Gastrocnemius medialis (tissue), 4 donors: ENCODE data around the gene GNAI1. TPM values are rescaled to one million over a fixed set of nuclear protein-coding genes. Genes with fewer than 3 reads are reported as not detected.

Experiments used
- ATAC-seq, 2 donors: fragments of 150-250 bp; one replicate each; pipeline ENCODE4 v1.9.1; 2016
- DNase-seq, 2 donors: peaks; one replicate each; pipeline ENCODE4 v3.0.0-alpha.2; 2019
- H3K27ac ChIP-seq, 4 donors: fragments of 200-600 bp; sonication (generic); 1 replicate in 1 of 4; 2 replicates in 3 of 4; pipeline ENCODE4 v1.5.1; 2016 to 2018; ENCODE audit warnings: mild to moderate bottlenecking in 2 of 4, moderate library complexity in 1 of 4
- H3K27me3 ChIP-seq, 3 donors: fragments of 200-600 bp; sonication (generic) in 2 of 3; 1 replicate in 1 of 3; 2 replicates in 2 of 3; pipeline versions ENCODE4 v1.5.1 to v1.6.0; 2016 to 2019; ENCODE audit warnings: mild to moderate bottlenecking in 1 of 3, moderate library complexity in 1 of 3
- H3K36me3 ChIP-seq, 2 donors: fragments of 200-600 bp; sonication (generic) in 1 of 2; one replicate each; pipeline ENCODE4 v1.5.1; 2017 to 2018
- H3K4me1 ChIP-seq, 2 donors: fragments of 200-600 bp; sonication (generic) in 1 of 2; one replicate each; pipeline ENCODE4 v1.5.1; 2016 to 2017; ENCODE audit warnings: mild to moderate bottlenecking in 2 of 2
- H3K4me3 ChIP-seq, 4 donors: fragments of 200-600 bp; sonication (generic) in 3 of 4; 1 replicate in 1 of 4; 2 replicates in 3 of 4; pipeline ENCODE4 v1.5.1; 2016 to 2019; ENCODE audit warnings: mild to moderate bottlenecking in 2 of 4
- H3K9me3 ChIP-seq, 3 donors: fragments of 200-600 bp; sonication (generic) in 2 of 3; 1 replicate in 1 of 3; 2 replicates in 2 of 3; pipeline ENCODE4 v1.5.1; 2016 to 2019
- POLR2A ChIP-seq, 2 donors: fragments of 450-650 bp; IDR thresholded peaks; one replicate each; pipeline ENCODE4 v1.6.1; 2017; ENCODE audit warnings: antibody characterized with exemption in 2 of 2, mild to moderate bottlenecking in 2 of 2, moderate library complexity in 2 of 2
- in situ Hi-C, 4 donors: fragments of 200-750 bp; cut with MboI; loops; one replicate each; pipeline versions ENCODE4 v1.15.0 to v1.8.0; 2017; ENCODE audit warnings: low sequenced_read_pairs in 4 of 4
- intact Hi-C: fragments of 100-400 bp; cut with DNase I; formaldehyde crosslinking; loops from one replicate; pipeline ENCODE4 v1.15.1; 2023; ENCODE audit warnings: low total_unique reads
- total RNA-seq, 4 donors: library from RNA; depleted of rRNA; stranded (reverse); fragments of >200 nt; gene quantifications; one replicate each; pipeline versions ENCODE4 v1.1.0 to v1.2.3, GENCODE V29; 2016
- TF ChIP-seq, protein P1 (sequence below), 5 experiments: fragments of 450-650 bp in 3 of 5; fragments of 200-600 bp in 2 of 5; sonication (generic) in 2 of 5; IDR thresholded peaks in 4 of 5; conservative IDR thresholded peaks in 1 of 5; 1 replicate in 4 of 5; 2 replicates in 1 of 5; pipeline ENCODE4 v1.5.1; 2016 to 2019; ENCODE audit warnings: antibody characterized with exemption in 5 of 5, mild to moderate bottlenecking in 3 of 5, moderate library complexity in 3 of 5

The GNAI1 gene
- total RNA-seq, 4 donors from 2014 or later: 6.5 to 13.0 (median 8.3) TPM

GRCh38 chr7:80182630-80183276, 48.1 kb downstream of the GNAI1 start:
- Histone ChIP-seq H3K9me3 (no peaks in the 10 kb centered on the region), H3K27ac (no peak overlapping the region), H3K27me3 (no peaks in the 10 kb centered on the region), H3K4me1 (peaks cover 0 to 13% of the 10 kb centered on the region in 2 donors), H3K4me3 (no peak overlapping the region), H3K36me3 (no peaks in the 10 kb centered on the region)
- no peak for DNase-seq
- no peak for TF ChIP-seq POLR2A (IDR thresholded peaks at IDR 0.05)
- TF ChIP-seq, protein P1, sequence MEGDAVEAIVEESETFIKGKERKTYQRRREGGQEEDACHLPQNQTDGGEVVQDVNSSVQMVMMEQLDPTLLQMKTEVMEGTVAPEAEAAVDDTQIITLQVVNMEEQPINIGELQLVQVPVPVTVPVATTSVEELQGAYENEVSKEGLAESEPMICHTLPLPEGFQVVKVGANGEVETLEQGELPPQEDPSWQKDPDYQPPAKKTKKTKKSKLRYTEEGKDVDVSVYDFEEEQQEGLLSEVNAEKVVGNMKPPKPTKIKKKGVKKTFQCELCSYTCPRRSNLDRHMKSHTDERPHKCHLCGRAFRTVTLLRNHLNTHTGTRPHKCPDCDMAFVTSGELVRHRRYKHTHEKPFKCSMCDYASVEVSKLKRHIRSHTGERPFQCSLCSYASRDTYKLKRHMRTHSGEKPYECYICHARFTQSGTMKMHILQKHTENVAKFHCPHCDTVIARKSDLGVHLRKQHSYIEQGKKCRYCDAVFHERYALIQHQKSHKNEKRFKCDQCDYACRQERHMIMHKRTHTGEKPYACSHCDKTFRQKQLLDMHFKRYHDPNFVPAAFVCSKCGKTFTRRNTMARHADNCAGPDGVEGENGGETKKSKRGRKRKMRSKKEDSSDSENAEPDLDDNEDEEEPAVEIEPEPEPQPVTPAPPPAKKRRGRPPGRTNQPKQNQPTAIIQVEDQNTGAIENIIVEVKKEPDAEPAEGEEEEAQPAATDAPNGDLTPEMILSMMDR (IDR thresholded peaks at IDR 0.05 in 4 of 5, conservative IDR thresholded peaks at IDR 0.05 in 1 of 5): no peak
- ATAC-seq: no peak
- in situ Hi-C loops: no loop called here
- intact Hi-C loops: no loop called here

- H3K4me1 ChIP-seq: peaks cover 0 to 13% of the 10 kb centered on the region in 2 donors
Observed at GRCh38 chr7:80183351-80183750, 48.7 kb downstream of the GNAI1 start.

DNA sequence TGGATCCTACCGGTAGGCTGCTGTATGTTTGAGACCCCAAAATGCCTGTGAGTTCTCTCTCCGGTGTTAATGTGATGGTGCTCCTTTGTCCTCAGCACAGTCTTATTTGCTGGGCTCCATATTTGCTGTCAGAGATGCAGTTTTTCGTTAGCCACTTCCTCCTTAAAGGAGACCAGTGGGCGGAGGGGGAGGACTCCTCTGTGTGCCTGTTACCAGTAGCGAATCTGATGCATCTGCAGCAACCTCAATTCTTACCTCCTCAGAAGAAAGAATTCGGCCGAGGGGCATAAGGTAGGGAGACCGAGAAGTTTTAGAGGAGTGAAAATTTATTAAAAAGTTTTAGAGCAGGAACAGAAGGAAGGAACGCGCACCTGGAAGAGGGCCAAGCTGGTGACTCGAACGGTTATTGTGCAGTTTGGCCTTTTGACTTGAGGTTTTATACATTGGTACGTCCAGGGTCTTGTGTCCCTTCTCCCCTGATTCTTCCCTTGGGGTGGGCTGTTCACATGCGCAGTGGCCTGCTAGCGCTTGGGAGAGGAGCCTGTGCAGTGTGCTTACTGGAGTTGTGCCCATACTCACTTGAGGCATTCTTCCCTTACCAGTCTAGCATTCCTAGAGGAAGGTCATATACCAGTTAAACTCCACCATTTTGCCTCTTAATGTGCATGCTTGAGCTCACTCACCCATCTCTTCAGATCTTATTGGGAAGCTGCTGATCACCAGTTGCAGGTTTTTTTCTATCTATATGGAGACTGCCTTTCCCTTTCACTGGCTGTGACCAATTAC, 49.5 kb downstream of the GNAI1 start:
- intact Hi-C loops: no loop called here
- TF ChIP-seq, protein P1 (IDR thresholded peaks at IDR 0.05 in 4 of 5, conservative IDR thresholded peaks at IDR 0.05 in 1 of 5): no peak
- TF ChIP-seq POLR2A (IDR thresholded peaks at IDR 0.05): no peak
- in situ Hi-C loops: no loop called here
- H3K4me3 ChIP-seq: no peak overlapping the region
- ATAC-seq (no peak), DNase-seq (no peak)
- H3K9me3 ChIP-seq: no peaks in the 10 kb centered on the region
- no peak overlapping the region for H3K27ac ChIP-seq
- peaks cover 0 to 13% of the 10 kb centered on the region in 2 donors for H3K4me1 ChIP-seq
- no peaks in the 10 kb centered on the region for H3K36me3 ChIP-seq
- no peaks in the 10 kb centered on the region for H3K27me3 ChIP-seq

More at GRCh38 chr7:80183351-80183750, 48.7 kb downstream of the GNAI1 start:
- intact Hi-C loops: no loop called here
- in situ Hi-C loops: no loop called here
- DNase-seq (no peak), ATAC-seq (no peak)
- Histone ChIP-seq H3K27me3 (no peaks in the 10 kb centered on the region), H3K27ac (no peak overlapping the region), H3K36me3 (no peaks in the 10 kb centered on the region), H3K9me3 (no peaks in the 10 kb centered on the region), H3K4me3 (no peak overlapping the region)
- TF ChIP-seq POLR2A (IDR thresholded peaks at IDR 0.05): no peak
- TF ChIP-seq, protein P1 (IDR thresholded peaks at IDR 0.05 in 4 of 5, conservative IDR thresholded peaks at IDR 0.05 in 1 of 5): no peak

DNA sequence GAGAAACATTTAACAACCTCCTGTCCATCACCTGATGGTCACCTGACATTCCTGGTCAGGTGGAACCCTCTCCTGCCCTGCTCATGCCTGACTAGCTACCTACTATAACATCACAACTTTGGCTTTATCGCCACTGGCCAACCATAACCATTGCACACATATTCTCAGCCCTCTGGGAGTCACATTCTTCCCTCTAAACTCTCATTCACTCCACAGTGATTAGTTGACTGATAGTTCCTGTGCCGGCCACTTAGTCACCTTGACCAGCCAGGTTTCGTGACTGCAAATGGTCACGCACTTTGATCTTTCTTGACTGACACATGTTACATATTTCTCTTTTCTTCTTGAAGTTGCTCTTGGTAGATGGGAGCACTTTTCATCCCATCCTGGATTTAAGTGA, 50.1 kb downstream of the GNAI1 start:
- ATAC-seq (no peak), DNase-seq (no peak)
- TF ChIP-seq, protein P1 (IDR thresholded peaks at IDR 0.05 in 4 of 5, conservative IDR thresholded peaks at IDR 0.05 in 1 of 5): no peak
- no peak for TF ChIP-seq POLR2A (IDR thresholded peaks at IDR 0.05)
- intact Hi-C loops (no loop called here), in situ Hi-C loops (no loop called here)
- H3K27ac ChIP-seq: no peak overlapping the region
- H3K9me3 ChIP-seq: no peaks in the 10 kb centered on the region
- H3K27me3 ChIP-seq: no peaks in the 10 kb centered on the region
- no peak overlapping the region for H3K4me3 ChIP-seq
- H3K4me1 ChIP-seq: peaks cover 0 to 13% of the 10 kb centered on the region in 2 donors
- no peaks in the 10 kb centered on the region for H3K36me3 ChIP-seq
